8988T (cell line): ENCODE data around the gene ADNP2.
A peak's percentile ranks its signal among the peaks of the same experiment; 100 is the strongest.
"Not testable (repeated sequence)": the region's sequence is repeated elsewhere in the genome, so short reads cannot be mapped to it uniquely, and the experiment has no call there.

ENCODE experiments used
- DNase-seq: peaks from one replicate; pipeline ENCODE4 v3.0.0; 2011

Gene ADNP2

DNA sequence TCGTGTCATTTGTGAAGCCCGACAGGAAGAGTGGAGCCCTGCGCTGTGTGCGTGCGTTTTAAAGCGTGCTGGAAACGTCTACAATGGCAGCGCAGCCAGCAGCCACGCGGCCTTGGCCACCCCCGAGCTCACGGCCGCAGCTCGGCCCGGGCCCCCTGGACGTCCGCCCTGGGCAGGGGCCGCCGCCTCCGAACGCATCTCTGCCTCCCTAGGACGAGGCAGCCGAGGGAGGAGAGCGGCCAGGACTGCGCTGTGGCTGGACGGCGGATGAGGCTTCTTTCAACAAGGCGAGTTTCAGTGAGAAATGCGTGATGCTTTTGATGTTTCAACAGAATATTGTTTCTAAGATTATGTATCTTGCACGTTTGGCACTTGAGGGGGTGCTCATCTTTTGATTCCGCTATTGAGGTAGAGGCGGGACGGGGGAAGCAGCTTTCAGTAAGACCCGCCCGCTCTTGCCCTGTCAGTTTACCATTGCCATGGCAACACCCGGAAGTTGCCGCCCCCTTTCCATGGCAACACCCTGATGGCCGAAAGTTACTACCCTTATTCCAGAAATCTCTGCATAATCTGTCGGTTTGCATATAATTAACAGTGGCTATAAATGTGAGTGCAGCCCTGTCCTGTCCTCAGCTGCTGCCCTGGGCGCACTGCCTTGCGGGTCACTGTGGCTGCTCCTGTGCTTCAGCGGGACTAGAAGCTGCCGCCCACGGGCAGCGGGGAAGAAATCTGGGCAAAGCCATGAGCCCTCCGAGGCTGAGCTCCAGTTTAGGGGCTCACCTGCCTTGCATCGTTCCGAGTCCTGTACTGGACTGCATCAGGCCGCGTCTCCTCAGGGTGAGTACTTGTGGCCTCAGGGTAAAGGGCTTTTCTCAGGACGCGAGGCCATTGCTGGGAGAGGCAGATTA, 38.6 kb downstream of the ADNP2 start:
- no peak for DNase-seq

DNA sequence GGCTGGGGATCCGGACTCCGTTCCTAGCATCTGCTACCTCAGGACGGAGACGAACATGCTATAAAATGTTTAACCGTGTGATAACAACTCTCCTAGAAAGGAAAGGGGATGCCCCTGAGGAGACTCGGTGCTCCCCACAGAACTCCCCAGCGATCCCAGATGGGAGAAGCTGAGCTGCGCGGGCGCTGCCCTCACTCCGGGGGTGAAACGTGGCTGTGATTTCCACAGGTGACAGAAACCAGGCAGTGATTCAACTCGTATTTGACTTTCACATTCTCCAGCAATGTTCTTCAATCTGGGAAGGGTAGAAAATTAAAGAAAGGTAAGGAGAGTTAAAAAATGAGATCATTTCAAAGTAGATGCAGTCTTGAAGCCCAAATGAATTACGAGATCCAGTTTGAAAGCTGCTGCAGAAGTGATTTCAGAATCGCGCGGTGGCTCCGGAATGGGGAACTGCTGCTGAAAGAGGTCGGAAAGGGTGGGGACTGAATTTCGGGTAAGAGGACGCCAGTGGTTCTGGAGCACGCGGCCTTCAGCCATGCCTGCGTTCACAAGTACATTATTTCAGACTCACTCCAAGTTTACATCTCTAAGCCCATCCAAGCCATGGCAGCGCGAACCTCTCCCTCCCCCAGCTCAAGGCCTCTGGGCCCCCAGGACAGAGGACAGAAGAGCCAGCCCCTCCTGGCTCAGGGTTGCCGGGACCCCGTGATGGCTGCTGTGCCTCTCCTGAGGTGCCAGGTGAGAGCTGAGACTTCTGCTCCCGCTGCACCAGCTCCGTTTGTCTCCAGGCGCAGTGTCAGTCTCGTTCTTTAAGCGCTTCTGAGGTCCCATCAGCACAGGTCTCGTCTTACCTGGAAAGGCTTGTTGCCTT, 39.5 kb downstream of the ADNP2 start:
- DNase-seq, result no peak

DNA sequence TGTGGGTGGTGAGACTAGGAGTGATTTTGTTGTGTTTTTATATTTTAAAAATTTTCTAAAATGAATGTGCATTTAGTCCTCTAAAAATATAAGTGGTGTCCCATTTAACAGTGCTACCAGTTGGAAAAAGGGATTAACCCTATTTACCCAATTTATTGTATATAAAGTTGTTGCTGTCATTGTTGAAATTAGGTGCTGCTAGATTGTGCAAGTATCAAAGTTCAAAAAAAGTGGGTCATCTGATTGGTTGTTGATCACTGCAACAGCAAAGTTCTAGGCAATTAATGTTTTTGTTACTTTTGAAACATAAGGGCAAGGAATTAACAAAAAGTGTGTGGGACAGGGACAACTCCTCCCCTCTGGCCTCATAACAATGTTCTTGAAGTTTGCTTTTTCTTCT, 40.6 kb downstream of the ADNP2 start:
- DNase-seq, result no peak

DNA sequence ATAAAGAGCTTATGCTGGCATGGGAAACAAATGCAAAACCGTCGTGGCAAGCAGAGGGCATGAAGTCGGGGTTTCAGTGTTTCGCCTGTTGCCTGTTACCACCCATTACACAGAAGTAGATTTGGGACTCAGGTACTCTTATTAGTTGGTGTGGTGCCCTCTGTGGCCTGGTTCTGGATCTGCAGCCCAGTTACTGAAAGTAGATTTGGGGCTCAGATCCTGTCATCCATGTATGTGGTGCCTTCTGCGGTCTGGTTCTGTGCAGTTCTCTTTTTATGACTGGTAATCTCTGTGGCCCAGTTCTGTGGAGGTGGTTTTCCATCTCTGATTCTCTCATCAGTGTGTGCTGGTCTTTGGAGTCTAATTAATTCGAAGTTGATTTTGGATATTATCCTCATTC, 45.2 kb downstream of the ADNP2 start:
- DNase-seq, result no peak

DNA sequence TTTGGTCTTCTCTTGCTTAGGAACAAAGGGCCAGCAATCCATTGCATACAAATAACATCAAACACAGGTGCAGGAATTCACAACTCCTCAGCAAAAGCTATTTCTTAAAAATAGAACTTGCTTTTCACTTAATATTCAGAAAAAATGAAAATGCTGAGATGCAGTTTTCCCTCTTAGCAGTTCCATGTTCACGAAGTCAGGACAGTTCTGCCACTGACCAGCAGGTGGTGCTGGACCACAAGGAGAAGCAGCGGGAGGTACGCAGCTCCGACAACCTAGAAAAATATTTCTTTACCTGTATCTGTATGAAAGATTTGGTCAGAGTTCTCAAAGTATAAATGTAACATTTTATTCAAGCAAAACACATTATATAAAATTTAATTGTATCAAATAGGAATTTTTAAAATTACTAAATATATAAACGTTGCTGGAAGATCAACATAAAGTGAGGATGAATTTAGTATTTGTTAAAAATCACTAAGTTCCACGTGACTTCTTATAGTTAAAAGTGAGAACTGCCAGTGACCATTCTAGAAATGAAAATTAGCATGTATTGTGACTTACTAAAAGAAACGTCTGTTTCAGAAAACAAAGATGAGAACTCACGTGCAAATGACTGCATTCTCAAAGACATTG, 48.8 kb downstream of the ADNP2 start:
- no peak for DNase-seq

DNA sequence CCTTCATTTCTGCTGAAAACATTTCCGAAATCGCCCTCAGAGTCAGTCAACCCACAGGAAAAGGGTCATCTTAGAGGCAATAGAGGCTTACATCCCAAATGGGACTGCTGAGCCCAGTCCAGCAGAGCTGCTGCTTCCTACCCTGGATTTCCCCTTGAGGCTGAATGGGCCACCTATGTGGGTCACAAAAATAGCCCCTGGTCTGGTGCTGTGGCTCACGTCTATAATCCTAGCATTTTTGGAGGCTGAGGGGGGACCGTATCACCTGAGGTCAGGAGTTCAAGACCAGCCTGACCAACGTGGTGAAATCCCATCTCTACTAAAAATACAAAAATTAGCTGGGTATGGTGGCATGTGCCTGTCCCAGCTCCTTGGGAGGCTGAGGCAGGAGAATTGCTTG, 49.3 kb downstream of the ADNP2 start:
- DNase-seq, result no peak

DNA sequence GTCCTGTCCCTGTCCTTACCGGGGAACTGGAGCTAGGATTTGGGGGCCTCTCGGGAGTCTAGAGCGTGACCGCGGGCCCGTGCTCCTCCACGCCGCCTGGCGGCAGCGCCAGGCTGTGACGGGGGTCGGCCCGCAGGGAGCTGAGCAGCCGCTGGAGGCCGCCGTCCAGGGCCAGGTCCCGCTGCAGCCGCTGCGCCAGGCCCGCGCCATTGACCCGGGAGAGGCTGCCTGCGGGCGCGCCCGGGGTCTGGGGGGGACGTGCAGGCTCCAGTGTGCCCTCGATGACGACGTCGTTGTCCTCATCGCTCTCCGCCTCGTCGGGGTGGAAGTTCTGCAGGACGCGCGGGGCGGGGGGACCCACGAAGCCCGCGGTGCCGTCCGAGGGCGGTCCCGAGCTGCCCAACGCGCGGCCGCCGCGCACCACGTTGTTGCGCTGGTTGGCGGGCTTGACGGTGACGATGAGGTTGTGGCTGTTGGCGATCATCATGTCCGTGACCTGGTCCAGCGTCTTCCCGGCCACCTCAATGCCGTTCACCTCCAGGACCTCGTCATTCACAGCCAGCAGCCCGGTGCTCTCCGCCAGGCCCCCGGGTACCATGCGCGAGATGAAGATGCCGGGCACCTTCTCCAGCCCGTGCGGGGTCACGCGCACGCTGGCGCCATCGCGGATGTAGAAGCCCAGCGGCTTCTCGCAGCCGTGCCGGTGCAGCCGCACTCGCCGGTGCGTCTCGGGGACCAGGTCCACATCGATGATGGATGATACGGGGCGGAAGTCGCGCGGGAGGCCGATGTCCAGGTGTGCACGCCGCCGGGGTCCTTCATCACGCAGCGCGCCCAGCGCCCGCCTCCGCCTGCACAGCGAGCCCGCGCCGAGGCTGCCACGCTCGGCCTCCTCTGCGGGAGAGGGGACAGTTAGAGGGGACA, 50.9 kb downstream of the ADNP2 start:
- DNase-seq, result no peak

DNA sequence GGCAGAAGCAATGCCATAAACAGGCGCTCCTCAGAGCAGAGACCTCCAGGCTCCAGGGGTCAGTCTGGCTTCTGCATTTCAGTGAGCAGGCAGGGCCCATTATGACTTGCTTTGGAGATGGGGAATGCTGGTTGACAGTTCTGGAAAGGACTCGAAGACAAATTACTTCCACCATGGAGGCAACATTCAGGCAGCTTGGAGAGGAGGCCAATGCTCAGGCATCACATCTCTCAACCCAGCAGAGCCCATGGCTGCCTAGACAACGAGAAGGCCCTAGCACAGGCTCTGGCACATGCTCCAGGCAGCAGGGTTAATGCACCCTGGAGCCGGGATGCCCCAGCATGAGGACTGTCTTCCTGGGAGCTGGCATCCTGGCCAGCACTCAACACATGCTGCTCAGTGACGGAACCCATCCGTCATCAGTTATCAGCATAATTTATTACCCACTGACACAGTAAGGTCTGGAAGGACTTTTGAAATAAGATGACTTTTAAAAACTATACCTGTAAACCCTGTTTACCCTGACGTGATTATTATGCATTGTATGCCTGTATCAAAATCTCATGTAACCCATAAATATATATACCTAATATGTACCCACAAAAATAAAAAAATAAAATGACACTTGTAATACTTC, 52.8 kb downstream of the ADNP2 start:
- DNase-seq, result no peak

DNA sequence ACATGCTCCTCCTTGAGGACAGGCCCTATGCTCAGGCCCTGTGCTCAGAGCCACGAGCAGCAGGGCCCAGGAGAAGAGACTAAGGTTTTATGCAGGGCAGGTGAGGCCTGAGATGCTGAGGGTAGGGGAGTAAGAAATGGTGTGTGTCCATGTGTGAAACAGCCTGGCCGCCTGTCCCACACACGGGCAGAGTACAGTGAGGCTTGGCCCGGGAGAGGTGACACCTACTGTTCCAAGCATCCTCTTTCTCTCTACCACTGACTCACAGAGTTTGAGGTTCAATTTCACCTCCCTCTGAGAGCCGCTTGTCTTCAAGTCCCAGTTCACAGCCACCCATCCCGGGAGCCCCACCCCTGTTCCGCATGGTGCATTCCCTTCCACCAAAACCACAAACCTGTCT, 54.1 kb downstream of the ADNP2 start:
- DNase-seq, result no peak

DNA sequence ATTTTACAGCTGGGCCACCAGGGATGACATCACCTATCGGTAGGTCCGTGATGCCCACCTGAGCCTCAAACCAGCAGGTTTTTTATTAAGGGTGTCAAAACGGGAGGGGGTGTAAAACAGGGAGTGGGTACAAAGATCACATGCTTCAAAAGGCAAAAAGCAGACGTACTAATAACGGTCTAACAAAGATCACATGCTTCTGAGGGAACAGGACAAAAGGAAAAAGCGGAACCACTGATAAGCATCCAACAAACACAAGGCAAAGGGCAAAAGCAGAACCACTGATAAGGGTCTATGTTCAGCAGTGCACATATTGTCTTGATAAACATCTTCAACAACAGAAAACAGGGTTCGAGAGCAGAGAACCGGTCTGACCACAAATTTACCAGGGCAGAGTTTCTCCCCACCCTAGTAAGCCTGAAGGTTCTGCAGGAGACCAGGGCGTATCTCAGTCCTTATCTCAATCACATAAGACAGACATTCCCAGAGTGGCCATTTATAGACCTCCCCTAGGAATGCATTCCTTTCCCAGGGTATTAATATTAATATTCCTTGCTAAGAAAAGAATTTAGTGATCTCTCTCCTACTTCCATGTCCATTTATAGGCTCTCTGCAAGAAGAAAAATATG, 55.8 kb downstream of the ADNP2 start:
- not testable (repeated sequence) for DNase-seq

DNA sequence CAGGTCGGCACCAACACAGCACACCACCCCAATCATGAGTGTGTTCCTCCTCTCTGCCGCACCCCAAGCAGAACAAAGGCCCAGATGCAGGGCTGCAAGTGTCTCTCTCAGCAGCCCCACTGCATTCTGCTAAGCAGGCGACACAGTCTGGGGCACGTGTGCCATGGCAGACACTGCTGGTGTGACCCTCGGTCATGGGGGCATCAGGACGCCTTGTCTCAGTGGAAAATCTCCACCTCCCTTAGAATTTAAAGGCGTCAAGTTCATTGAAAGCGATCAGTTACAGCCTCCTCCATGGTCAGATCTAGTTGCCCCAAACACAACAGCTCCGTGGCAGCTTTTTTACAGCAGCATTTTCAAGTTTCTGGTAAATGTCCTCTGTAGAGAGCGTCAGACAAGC, 57.2 kb downstream of the ADNP2 start:
- no peak for DNase-seq

DNA sequence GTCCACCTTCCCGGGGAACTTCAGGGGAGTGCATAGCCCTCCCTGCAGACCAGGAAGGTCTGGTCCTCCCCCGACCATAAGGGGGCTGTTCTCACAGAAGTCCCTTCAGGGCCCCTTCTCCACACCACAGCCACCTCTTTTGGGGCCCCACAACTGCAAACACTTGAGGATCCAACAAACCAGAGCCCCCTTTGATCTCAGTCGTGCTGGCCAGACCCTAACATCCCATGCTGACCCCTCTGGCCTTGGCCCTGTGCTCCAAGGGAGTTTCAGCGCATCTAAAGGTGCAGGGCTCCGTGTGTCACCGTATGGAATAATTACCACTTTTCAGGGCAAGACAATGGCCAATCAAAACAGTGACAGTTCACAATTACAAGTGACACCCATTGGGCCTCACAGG, 57.7 kb downstream of the ADNP2 start:
- DNase-seq, result no peak

DNA sequence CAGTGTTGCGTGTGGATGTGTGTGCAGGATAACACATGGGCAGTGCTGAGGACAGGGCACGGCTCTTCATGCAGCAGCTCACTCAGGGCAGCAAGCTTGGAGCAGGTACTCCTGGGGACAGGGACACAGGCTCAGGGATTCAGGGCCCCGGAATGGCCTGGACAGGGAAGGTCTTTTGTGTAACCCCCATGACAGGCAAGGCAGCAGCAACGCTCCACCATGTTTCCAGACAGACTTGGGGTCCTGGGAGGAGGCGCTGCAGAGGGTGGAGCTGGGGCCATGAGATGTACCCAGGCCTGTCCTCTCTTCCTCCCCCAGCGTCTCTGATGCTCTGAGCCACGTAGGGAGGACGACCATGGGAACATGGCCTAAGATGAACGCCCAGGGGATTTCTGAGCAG, 58.3 kb downstream of the ADNP2 start:
- no peak for DNase-seq

DNA sequence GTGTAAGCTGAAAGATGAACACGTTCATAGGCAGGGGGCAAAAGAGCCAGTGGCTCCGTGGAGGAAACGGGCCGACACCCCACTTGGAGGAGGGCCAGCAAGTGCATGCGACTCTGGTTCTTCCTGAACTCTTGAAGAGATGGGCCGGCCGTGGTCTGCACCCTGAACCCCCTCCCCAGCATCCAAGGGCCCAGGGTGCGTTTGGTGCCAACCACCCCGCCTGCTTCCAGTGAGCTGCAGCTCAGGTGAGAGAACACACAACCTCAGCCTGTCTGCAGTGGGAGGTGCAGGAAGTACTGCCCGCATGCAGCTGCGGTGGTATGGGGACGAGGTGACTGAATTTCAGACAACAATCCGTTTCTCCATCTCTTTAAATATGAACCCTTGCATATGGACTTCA, 58.9 kb downstream of the ADNP2 start:
- DNase-seq, result no peak

DNA sequence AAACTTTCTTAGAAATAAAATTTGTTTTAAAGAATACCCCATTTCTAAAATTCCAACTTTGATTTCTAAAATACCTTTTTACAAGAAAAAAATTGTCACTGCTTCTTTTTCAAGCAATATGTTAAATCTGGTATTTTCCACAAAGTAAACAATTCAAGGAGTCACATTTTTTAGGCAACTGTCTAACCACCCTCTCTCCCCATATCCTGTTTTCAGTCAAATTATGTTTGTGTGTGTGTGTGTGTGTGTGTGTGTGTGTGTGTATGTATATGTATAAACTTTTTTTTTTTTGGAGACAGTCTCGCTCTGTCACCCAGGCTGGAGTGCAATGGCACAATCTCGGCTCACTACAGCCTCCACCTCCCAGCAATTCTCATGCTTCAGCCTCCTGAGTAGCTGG, 59.3 kb downstream of the ADNP2 start:
- DNase-seq, result no peak

DNA sequence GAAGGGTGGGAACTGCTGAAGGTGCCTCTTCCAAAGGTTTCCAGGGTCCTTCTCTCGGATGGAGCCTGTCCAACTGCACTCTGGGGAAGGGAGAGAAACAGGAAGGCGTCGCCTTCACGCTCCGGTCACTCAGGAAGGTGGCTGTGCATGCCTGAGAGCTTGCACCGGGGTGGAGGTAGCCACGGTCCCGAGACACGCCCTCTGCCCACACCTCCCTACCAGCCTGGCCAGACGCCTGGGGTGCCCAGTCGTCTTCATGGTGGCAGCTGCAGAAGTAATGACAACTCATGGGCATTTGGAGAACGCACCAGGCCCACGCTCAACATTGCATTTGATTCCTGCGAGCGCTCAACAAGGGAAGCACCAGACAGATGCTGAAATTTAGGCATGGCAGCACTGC, 59.9 kb downstream of the ADNP2 start:
- DNase-seq, result no peak

DNA sequence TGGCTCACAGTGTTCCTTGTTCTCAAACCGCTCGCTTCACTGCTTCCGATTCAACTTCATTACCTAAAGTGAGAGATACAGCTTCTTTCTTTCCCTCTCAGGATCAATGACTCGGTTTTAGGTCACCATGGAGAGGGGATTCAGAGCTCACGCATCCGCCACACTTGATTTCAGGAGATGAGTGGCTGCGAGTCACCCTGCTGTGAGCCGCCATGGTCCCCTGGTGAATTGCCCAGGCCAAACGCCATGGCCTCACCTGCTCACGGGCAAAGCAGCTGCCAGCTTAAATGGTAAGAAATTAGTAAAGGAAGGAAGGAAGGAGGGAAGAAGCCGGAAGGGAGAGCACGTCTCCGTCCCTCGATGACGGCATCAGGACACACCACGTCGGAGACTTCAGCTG, 60.5 kb downstream of the ADNP2 start:
- DNase-seq, result no peak

DNA sequence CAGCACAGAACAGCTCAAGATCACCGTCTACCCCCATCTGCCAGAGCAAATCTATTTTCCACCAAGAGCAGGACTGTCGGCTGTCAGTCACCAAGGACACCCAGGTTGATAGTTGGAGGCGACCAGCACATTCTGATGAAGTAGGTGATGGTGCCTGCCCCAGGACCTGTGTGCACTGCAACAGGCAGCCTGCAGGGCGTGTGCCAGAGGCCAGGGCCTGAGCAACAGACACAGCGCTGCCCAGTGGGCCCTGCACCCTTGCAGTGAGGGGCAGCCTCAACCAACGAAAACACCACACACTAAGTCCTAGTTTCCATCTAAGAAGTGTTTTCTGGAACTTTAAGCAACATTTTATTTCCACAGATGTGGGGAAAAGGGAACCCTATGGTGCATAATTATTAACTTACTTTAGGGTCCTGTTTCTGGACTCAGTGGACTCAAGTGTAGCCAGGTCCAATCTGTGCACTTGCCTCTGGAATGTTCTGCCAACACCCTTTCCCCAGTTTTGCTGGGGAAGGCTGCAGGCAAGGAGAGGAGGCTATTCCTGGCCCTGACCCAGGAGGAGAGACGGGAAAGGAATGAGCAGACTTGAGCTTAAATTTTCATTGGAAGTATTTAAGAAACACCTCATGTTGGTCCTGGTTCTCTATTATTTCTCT, 61.5 kb downstream of the ADNP2 start:
- DNase-seq, result no peak

DNA sequence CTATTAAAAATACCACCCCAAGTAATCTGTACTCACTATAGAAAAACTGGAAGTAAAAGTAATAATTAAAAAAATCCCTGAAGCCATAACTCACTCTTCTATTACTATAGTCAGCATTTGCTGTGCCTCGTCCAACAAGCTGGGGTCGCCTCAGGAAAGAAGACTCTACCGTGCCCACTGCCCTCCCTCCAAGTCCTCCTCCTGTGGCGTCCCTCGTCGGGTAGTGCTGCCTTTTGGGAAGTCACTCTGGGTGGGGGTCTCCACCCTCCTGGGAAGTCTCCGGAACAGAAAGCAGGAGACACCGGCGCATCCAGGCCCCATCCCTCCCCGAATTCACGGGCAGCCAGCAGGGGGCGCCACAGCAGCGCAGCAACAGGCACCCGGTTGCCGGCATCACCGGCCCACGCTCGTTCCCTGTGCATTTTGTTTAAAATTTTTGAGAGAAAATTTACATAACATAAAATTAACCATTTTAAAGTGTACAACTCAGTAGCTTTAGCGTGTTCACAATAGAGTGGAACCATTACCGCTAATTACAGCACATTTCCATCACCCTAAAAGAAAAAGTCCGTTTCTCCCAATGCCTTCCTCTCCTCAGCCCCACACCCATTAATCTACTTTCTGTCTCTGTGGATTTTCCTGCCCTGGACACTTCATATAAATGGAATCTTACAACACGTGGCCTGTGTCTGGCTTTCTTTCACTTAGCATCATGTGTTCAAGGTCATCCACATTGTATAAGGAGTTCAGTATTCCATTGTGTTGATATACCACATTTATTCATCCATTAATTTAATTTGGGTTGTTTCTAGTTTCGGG, 62.2 kb downstream of the ADNP2 start:
- peak; percentile 56 for DNase-seq

DNA sequence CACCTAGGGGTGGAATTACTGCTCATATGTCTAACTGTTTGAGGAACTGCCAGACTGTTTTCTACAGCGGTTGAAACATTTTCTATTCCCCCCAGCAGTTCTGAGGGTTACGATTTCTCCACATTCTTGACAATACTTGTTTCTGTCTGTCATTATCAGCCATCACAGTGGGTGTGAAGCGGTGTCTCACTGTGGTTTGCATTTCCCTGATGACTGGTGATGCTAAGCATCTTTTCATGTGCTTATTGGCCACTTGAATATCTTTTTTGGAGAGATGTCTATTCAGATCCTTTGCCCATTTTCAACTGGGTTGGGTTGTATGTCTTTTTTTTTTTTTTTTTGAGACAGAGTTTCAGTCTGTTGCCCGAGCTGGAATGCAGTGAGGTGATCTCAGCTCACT, 63.0 kb downstream of the ADNP2 start:
- DNase-seq, result no peak
